ENCODE data around the gene NT5C3B.

DNA sequence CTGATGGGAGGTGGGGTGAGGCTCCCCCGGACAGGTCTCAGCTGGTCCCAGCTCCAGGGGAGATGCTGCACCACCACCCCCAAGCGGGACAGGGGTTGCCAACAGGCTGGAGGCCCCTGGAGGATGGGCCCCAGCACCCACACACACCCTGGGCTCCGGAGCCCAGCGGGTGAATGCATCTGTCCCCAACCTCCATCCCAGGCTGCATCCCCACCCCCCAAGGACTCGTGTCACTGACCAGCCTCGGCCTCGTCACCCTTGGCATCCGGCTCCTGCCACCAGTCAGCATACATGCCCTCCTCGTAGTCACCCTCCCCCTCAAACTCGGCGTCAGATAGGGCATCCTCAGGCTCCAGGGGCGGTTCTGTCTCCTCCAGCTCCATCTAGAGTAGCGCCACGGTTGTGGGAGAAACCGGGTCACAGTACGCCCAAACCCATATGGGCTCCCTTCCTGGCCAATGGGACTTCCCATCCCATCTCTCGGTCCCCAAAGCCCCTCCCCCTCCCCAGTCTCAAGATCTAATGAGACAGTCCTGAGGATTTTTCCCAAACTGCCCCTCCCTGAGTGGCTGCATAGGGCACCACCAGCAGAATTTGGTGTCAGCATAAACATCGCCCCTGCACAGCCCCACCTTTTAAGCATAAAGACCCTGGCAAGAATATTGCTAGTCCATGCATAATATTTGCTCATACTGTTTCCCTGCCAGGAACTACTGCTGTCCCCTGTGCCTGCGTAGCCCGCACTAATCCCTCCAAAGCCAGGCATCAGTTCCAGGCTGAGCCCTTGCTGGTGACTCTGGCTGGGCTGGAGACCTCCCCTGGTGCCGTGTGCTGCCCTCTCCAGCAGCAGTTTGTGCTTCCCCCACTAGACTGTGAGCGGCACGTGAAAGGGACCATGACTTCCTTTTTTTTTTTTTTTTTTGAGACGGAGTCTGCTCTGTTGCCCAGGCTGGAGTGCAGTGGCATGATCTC, 32.7 kb downstream of the NT5C3B start:
- TF ChIP-seq GATA3 (IDR thresholded peaks at IDR 0.05; ENCODE audit: low read depth, low read length), result no peak
- TF ChIP-seq GATA2 (IDR thresholded peaks at IDR 0.05; ENCODE audit: low read depth, low read length), result no peak

Measured in SH-SY5Y (cell line).